Endothelial cell of umbilical vein (primary cell): ENCODE data around the gene RAD23B. TPM values are rescaled to one million over a fixed set of nuclear protein-coding genes. Genes with fewer than 3 reads are reported as not detected.

Experiments
- BruUV-seq: library from RNA; stranded (reverse); fragments of 400-500 nt; replicated peaks from 2 replicates; lab custom pipeline; 2021; lab: Mats Ljungman, UMichigan
- CTCF ChIA-PET: fragments of 300-600, 350-600 bp; sonication (Branson Sonifier 250); formaldehyde crosslinking; loops from one replicate; lab custom pipeline; 2021; ENCODE audit warnings: antibody characterized with exemption, inconsistent platforms; lab: Charles Lee
- POLR2A ChIA-PET: fragments of 300-600, 350-600 bp; sonication (Branson Sonifier 250); formaldehyde crosslinking; loops from one replicate; lab custom pipeline; 2021; ENCODE audit warnings: antibody characterized with exemption, inconsistent platforms; lab: Charles Lee
- DNase-seq: peaks from one replicate; pipeline ENCODE4 v3.0.0-alpha.2; 2011; ENCODE audit warnings: low read depth, low spot score
- FAIRE-seq: peaks from 2 replicates; lab custom pipeline; 2011; peaks lifted over from hg19 to GRCh38; lab: Jason Lieb, UNC
- H2AFZ ChIP-seq: 2 replicates; pipeline ENCODE4 v1.6.0; 2012; ENCODE audit warnings: low read depth, low read length, control low read depth, inconsistent platforms
- H3K27ac ChIP-seq: 2 replicates; pipeline ENCODE4 v1.5.1; 2011; ENCODE audit warnings: low read depth, mild to moderate bottlenecking, control low read depth, low read length, moderate library complexity; ENCODE audit not compliant: insufficient read depth
- H3K27me3 ChIP-seq, 2 experiments: 2 replicates each; pipeline versions ENCODE4 v1.6.0 to v1.6.1; 2011; ENCODE audit warnings: low read length in 2 of 2, mixed read lengths in 1 of 2; ENCODE audit not compliant: control insufficient read depth in 2 of 2, insufficient read depth in 2 of 2
- H3K36me3 ChIP-seq, 2 experiments: 2 replicates in 1 of 2; 3 replicates in 1 of 2; pipeline ENCODE4 v1.5.1; 2011; ENCODE audit warnings: low read length in 2 of 2, mild to moderate bottlenecking in 1 of 2, moderate library complexity in 1 of 2; ENCODE audit not compliant: control insufficient read depth in 2 of 2, insufficient read depth in 2 of 2; ENCODE audit errors: extremely low read depth in 1 of 2
- H3K4me1 ChIP-seq: 3 replicates; pipeline ENCODE4 v1.5.1; 2011; ENCODE audit warnings: mild to moderate bottlenecking, low read length; ENCODE audit not compliant: control insufficient read depth, insufficient read depth; ENCODE audit errors: extremely low read depth
- H3K4me2 ChIP-seq: 2 replicates; pipeline ENCODE4 v1.6.1; 2011; ENCODE audit warnings: low read length, control low read depth, mixed read lengths; ENCODE audit not compliant: insufficient read depth
- H3K4me3 ChIP-seq, 3 experiments: fragments of 200-600 bp in 1 of 3; sonication (generic), shearing (Covaris generic) in 1 of 3; replicated peaks in 1 of 3; 2 replicates each; pipeline ENCODE4 v1.5.1; 2011 to 2016; ENCODE audit warnings: control low read depth in 3 of 3, low read length in 3 of 3, mild to moderate bottlenecking in 2 of 3, inconsistent platforms in 1 of 3, low read depth in 1 of 3, moderate library complexity in 1 of 3; ENCODE audit not compliant: insufficient read depth in 1 of 3
- H3K79me2 ChIP-seq: 2 replicates; pipeline ENCODE4 v1.6.0; 2012; ENCODE audit warnings: low read length, inconsistent platforms; ENCODE audit not compliant: control insufficient read depth, insufficient read depth
- H3K9ac ChIP-seq: replicated peaks from 2 replicates; pipeline ENCODE3; 2011; ENCODE audit warnings: low read length, control low read depth; ENCODE audit not compliant: insufficient read depth; ENCODE audit errors: extremely low read depth
- H3K9me1 ChIP-seq: replicated peaks from 3 replicates; pipeline ENCODE4 v1.6.0; 2011; ENCODE audit warnings: mild to moderate bottlenecking, low read length; ENCODE audit not compliant: control insufficient read depth, insufficient read depth; ENCODE audit errors: extremely low read depth
- H3K9me3 ChIP-seq: replicated peaks from 2 replicates; pipeline ENCODE4 v1.5.1; 2012; ENCODE audit warnings: low read length, inconsistent platforms; ENCODE audit not compliant: control insufficient read depth, insufficient read depth
- H4K20me1 ChIP-seq: replicated peaks from 2 replicates; pipeline ENCODE3; 2011; ENCODE audit warnings: mild to moderate bottlenecking, low read length; ENCODE audit not compliant: control insufficient read depth, insufficient read depth; ENCODE audit errors: extremely low read depth
- CTCF ChIP-seq, 2 donors: IDR thresholded peaks; 1 replicate in 1 of 2; 2 replicates in 1 of 2; pipeline ENCODE4 v1.5.1; 2011; ENCODE audit warnings: low read length in 2 of 2, mild to moderate bottlenecking in 2 of 2, moderate library complexity in 2 of 2, control low read depth in 1 of 2, inconsistent platforms in 1 of 2, low read depth in 1 of 2; ENCODE audit not compliant: insufficient read depth in 1 of 2; ENCODE audit errors: extremely low read depth in 1 of 2
- FOS ChIP-seq: IDR thresholded peaks from 2 replicates; pipeline ENCODE4 v1.6.1; 2011; ENCODE audit warnings: mild to moderate bottlenecking, low read length, moderate library complexity, borderline replicate concordance; ENCODE audit not compliant: insufficient read depth
- GATA2 ChIP-seq: IDR thresholded peaks from 2 replicates; pipeline ENCODE4 v1.7.0; 2011; ENCODE audit warnings: low read depth, mild to moderate bottlenecking, moderate library complexity, mixed read lengths, low read length; ENCODE audit not compliant: insufficient read length, insufficient read depth
- JUN ChIP-seq: IDR thresholded peaks from 2 replicates; pipeline ENCODE4 v1.6.1; 2011; ENCODE audit warnings: borderline replicate concordance, low read depth; ENCODE audit not compliant: insufficient read length, insufficient read depth
- MYC ChIP-seq: IDR thresholded peaks from one replicate; pipeline ENCODE4 v1.6.1; 2011; ENCODE audit warnings: mild to moderate bottlenecking, low read depth, low read length
- POLR2A ChIP-seq: IDR thresholded peaks from 2 replicates; pipeline ENCODE4 v1.6.1; 2012; ENCODE audit warnings: low read depth, mild to moderate bottlenecking, control low read depth, low read length
- dilution Hi-C: fragments of 300-500 bp; cut with MboI; formaldehyde crosslinking; loops from one replicate; pipeline ENCODE4 v1.15.0; 2019; ENCODE audit warnings: low sequenced_read_pairs; ENCODE audit not compliant: extremely low pct_ligation_motif_present
- intact Hi-C: fragments of 100-400 bp; cut with micrococcal nuclease; formaldehyde crosslinking; loops from one replicate; pipeline ENCODE4 v1.10.0; 2022
- polyA plus RNA-seq, 4 experiments: library from polyadenylated mRNA; depleted of rRNA in 3 of 4; stranded (reverse) in 3 of 4; unstranded in 1 of 4; fragments of >200 nt; gene quantifications; 2 replicates each; pipeline versions ENCODE4 v1.2.1 to v1.2.3, GENCODE V29; 2011 to 2012; ENCODE audit warnings: missing spikeins in 1 of 4
- total RNA-seq: library from RNA; stranded (reverse); gene quantifications from 2 replicates; pipeline ENCODE4 v1.2.3, GENCODE V29; 2021
- TF ChIP-seq, protein P1 (sequence below): IDR thresholded peaks from 2 replicates; pipeline ENCODE4 v1.6.1; 2011; ENCODE audit not compliant: insufficient read depth, insufficient read length

The RAD23B gene
- total and polyA plus RNA-seq, 2 donors (not counting 3 experiments of a cell fraction or from before 2014, with no cell fraction given), result 63.8 to 100 TPM

GRCh38 chr9:107367727-107368502 is 84.8 kb downstream of the RAD23B start:
- no peaks in the 10 kb centered on the region for H4K20me1 ChIP-seq
- POLR2A ChIA-PET, result no interaction called here
- intact Hi-C loops, result no loop called here

More at GRCh38 chr9:107367727-107368502, 84.8 kb downstream of the RAD23B start:
- no TSS peak for BruUV-seq
- H3K9ac ChIP-seq, result no peak overlapping the region
- TF ChIP-seq, protein P1, sequence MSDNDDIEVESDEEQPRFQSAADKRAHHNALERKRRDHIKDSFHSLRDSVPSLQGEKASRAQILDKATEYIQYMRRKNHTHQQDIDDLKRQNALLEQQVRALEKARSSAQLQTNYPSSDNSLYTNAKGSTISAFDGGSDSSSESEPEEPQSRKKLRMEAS, result no peak
- TF ChIP-seq GATA2 (no peak), MYC (no peak), POLR2A (no peak), JUN (no peak), FOS (no peak), CTCF (IDR thresholded peaks at IDR 0.05; ENCODE audit: extremely low read depth in 1 of 2, insufficient read depth in 1 of 2, low read depth in 1 of 2, low read length in 2 of 2) (no peak)
- H3K36me3 ChIP-seq, result no peaks in the 10 kb centered on the region
- H3K4me3 ChIP-seq, result peak overlapping the region in 1 of 3 experiments; percentile 12
- H3K79me2 ChIP-seq, result no peaks in the 10 kb centered on the region
- peak; percentile 87 for FAIRE-seq
- dilution Hi-C loops, result no loop called here
- H3K27ac ChIP-seq, result peak overlapping the region; percentile 35
- no peaks in the 10 kb centered on the region for H3K9me3 ChIP-seq
- peak overlapping the region; percentile 73 for H3K4me2 ChIP-seq
- peaks cover 3% of the 10 kb centered on the region for H3K9me1 ChIP-seq
- CTCF ChIA-PET, result interaction anchor here (1.0 to 2.2 kb wide), 2 partner anchors 27 to 57 kb away, joined by 4 to 8 read pairs; no protein-coding TSS in a partner anchor
- H3K27me3 ChIP-seq, result no peaks in the 10 kb centered on the region
- H2AFZ ChIP-seq, result peak overlapping the region; percentile 31
- peak; percentile 46 for DNase-seq
- H3K4me1 ChIP-seq, result peaks cover 18% of the 10 kb centered on the region
